ENCODE measurements around the gene GCC1. TPM values are rescaled to one million over a fixed set of nuclear protein-coding genes. Genes with fewer than 3 reads are reported as not detected.

Gene GCC1
- total and polyA plus RNA-seq, 2 donors (not counting 3 experiments of a cell fraction or from before 2014, with no cell fraction given): 4.6 to 15.5 TPM

DNA sequence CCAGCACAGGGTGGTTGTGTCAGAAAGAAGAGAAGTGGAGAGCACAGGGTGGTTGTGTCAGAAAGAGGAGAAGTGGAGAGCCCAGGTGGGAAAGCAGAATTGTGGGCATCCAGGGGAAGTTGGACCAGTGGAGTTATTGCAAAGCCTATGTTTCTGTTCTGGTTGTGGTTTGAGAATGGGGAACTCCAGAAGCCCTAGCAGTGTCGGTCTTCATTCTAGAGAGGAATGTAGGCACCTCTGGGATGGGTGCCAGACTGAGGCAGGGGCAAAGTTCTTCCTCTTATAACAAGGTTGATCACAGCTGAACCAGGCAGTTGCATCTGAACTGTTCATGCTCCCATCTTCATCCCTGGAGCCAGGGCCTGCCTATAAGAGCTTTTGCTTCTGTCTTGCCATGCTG is 9.1 kb upstream of the GCC1 start:
- Histone ChIP-seq H2AFZ (ENCODE audit: low read depth, low read length) (no peak overlapping the region), H3K27ac (ENCODE audit: insufficient read depth, low read depth, low read length) (no peak overlapping the region), H3K4me1 (ENCODE audit: control insufficient read depth, extremely low read depth, insufficient read depth, low read length) (peaks cover 2% of the 10 kb centered on the region), H3K9me1 (replicated peaks; ENCODE audit: control insufficient read depth, extremely low read depth, insufficient read depth, low read length) (no peaks in the 10 kb centered on the region), H3K9ac (replicated peaks; ENCODE audit: extremely low read depth, insufficient read depth, low read length) (no peak overlapping the region), H3K4me2 (ENCODE audit: insufficient read depth, low read length) (no peak overlapping the region), H3K79me2 (ENCODE audit: control insufficient read depth, insufficient read depth, low read length) (no peaks in the 10 kb centered on the region), H4K20me1 (replicated peaks; ENCODE audit: control insufficient read depth, extremely low read depth, insufficient read depth, low read length) (no peaks in the 10 kb centered on the region), H3K9me3 (replicated peaks; ENCODE audit: control insufficient read depth, insufficient read depth, low read length) (no peaks in the 10 kb centered on the region), H3K36me3 (ENCODE audit: control insufficient read depth in 2 of 2, extremely low read depth in 1 of 2, insufficient read depth in 2 of 2, low read length in 2 of 2) (peaks cover 2 to 11% of the 10 kb centered on the region in 2 experiments), H3K27me3 (ENCODE audit: control insufficient read depth in 2 of 2, insufficient read depth in 2 of 2, low read length in 2 of 2) (peaks cover 0 to 3% of the 10 kb centered on the region in 2 experiments), H3K4me3 (replicated peaks in 1 of 3; ENCODE audit: insufficient read depth in 1 of 3, low read depth in 1 of 3, low read length in 3 of 3) (no peak overlapping the region)
- TF ChIP-seq, protein P1, sequence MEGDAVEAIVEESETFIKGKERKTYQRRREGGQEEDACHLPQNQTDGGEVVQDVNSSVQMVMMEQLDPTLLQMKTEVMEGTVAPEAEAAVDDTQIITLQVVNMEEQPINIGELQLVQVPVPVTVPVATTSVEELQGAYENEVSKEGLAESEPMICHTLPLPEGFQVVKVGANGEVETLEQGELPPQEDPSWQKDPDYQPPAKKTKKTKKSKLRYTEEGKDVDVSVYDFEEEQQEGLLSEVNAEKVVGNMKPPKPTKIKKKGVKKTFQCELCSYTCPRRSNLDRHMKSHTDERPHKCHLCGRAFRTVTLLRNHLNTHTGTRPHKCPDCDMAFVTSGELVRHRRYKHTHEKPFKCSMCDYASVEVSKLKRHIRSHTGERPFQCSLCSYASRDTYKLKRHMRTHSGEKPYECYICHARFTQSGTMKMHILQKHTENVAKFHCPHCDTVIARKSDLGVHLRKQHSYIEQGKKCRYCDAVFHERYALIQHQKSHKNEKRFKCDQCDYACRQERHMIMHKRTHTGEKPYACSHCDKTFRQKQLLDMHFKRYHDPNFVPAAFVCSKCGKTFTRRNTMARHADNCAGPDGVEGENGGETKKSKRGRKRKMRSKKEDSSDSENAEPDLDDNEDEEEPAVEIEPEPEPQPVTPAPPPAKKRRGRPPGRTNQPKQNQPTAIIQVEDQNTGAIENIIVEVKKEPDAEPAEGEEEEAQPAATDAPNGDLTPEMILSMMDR (IDR thresholded peaks at IDR 0.05; ENCODE audit: extremely low read depth in 1 of 2, insufficient read depth in 1 of 2, low read depth in 1 of 2, low read length in 2 of 2): no peak
- TF ChIP-seq MYC (IDR thresholded peaks at IDR 0.05; ENCODE audit: low read depth, low read length) (no peak), JUN (IDR thresholded peaks at IDR 0.05; ENCODE audit: borderline replicate concordance, insufficient read depth, insufficient read length, low read depth) (no peak), POLR2AphosphoS5 (IDR thresholded peaks at IDR 0.05; ENCODE audit: insufficient read depth, low read depth, low read length) (no peak), FOS (IDR thresholded peaks at IDR 0.05; ENCODE audit: borderline replicate concordance, insufficient read depth, low read length) (no peak), EZH2 (IDR thresholded peaks at IDR 0.05; ENCODE audit: borderline replicate concordance, low read depth, low read length, severe bottlenecking) (no peak)
- TF ChIP-seq, protein P2, sequence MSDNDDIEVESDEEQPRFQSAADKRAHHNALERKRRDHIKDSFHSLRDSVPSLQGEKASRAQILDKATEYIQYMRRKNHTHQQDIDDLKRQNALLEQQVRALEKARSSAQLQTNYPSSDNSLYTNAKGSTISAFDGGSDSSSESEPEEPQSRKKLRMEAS (IDR thresholded peaks at IDR 0.05; ENCODE audit: insufficient read depth, insufficient read length): no peak
- dilution Hi-C loops (cut with MboI; ENCODE audit: extremely low pct_ligation_motif_present, low sequenced_read_pairs) (no loop called here), intact Hi-C loops (cut with micrococcal nuclease) (no loop called here)
- BruUV-seq (replicated peaks): no TSS peak
- CTCF ChIA-PET: no interaction called here
- POLR2A ChIA-PET: no interaction called here
- FAIRE-seq (no peak), DNase-seq (ENCODE audit: low read depth, low spot score) (no peak)
